ENCODE measurements around the gene ARHGEF37.

DNA sequence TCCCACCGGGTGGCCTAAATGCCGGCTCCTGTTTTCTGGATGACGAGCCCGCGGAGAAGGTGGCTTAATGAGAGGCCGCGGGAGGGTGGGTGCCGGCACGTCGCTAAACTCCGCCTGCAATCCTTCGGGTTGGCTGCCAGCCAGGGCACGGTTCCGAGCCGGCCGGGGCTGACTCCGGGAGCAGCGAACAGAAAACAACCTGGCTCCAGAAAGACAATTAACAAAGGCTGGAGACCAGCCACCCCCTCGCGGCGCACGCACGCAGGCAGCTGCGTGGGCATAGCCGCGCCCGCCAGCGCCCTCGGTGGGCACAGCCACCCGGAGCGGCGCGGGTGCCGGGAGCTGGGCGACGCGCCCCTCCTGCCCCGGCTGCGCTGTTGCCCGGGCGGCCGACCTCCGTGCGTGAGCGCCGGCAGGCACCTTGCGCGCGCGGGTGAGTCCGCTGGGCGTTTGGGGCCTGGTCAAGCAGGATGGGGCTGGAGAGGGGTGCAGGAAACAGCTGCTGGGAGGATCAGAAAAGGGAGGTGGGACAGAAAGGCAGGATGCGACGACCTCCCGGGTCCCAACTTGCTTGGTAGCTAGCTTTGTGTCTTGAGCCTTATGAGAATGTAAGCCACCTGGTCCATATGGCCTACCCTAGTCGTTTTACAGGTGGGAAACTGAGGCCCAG, at the start of gene ARHGEF37:
- TF ChIP-seq CTCF (IDR thresholded peaks at IDR 0.05; ENCODE audit: borderline replicate concordance, extremely low read depth, low read length, poor library complexity, severe bottlenecking), result no peak
- no peak for TF ChIP-seq EZH2 (IDR thresholded peaks at IDR 0.05; ENCODE audit: borderline replicate concordance, low read depth, low read length, severe bottlenecking)

All from DND-41 (cell line).